Erythroblast (primary cell): Measurements from ENCODE around the gene NDUFA11.
A peak's percentile ranks its signal among the peaks of the same experiment; 100 is the strongest.

Experiments used
- GATA1 ChIP-seq: IDR thresholded peaks from 2 replicates; pipeline ENCODE4 v1.6.1; 2011; ENCODE audit warnings: low read depth, mild to moderate bottlenecking, control low read depth, low read length, moderate library complexity
- POLR2A ChIP-seq: IDR thresholded peaks from 2 replicates; pipeline ENCODE4 v1.6.1; 2011; ENCODE audit warnings: mild to moderate bottlenecking, low read length

- peak; percentile 1 for TF ChIP-seq POLR2A
- no peak for TF ChIP-seq GATA1
Measured at GRCh38 chr19:5891938-5892771, 11.4 kb downstream of the NDUFA11 start.
